NCI-H2196 treated with DMSO at 0.1 percent for 48 hours (cell line): ENCODE measurements around the gene SYK.

Source experiments
- DNase-seq: peaks from one replicate; lab custom pipeline; 2025; ENCODE audit not compliant: unreplicated experiment; lab: John Stamatoyannopoulos, UW

The SYK gene

GRCh38 chr9:90821697-90822096 lies 20.1 kb downstream of the SYK start:
- no peak for DNase-seq

GRCh38 chr9:90822866-90823265 lies 21.2 kb downstream of the SYK start:
- DNase-seq, result no peak

DNA sequence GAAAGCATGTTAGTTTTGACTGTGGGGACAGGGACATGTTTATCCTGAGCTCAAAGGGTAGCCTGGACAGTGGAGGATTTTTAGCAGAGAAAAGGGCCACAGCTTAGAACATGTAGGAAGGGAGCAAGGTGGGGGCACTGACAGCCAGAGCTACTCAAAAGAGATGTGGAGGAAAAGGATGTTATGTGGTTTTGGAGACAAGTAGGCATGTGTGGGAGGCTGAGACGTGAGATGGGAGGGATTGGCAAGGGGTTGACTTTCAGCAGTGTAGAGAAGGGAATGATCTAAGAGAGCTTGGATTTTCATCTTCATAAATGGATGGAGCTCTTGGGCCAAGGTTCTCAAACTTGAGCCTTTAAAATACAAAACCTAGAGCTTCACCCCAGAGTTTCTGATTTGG lies 24.0 kb downstream of the SYK start:
- DNase-seq, result no peak

DNA sequence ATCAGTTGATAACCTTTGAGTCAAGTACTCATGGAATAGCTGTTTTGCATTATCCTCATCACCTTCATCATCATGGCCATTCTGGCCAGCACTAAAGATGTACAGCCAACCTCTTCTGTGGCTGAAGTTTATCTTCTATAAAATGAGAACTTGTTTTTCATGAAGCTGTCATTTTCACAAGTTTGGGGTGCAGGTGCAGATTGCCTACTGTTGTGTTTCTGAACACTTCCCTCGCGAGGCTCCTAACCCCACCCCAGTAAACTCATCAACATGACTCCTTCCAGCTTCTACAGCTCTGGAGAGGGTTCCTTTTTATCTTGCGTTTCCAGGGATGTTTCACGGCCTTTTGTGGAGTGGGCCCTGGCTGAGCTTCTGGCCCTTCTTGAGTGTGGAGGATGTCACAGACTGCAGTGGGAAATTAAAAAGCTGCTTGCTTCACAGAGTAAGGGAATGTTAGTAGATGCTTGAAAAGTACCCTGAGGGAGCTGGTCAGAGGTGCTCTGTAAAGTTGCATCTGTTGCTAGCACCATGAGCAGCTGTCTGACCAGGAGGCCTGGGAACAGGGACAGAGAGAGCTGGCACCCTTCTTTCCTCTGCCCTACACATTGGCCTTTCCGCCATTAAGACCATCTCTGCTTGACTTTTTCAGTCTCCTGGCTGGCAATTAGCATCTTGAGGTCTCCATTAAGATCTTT lies 24.9 kb downstream of the SYK start:
- DNase-seq, result no peak

- DNase-seq, result no peak
These were observed 25.7 kb downstream of the SYK start for GRCh38 chr9:90827181-90827871.

- no peak for DNase-seq
These were observed 28.4 kb downstream of the SYK start for GRCh38 chr9:90830051-90830450.

DNA sequence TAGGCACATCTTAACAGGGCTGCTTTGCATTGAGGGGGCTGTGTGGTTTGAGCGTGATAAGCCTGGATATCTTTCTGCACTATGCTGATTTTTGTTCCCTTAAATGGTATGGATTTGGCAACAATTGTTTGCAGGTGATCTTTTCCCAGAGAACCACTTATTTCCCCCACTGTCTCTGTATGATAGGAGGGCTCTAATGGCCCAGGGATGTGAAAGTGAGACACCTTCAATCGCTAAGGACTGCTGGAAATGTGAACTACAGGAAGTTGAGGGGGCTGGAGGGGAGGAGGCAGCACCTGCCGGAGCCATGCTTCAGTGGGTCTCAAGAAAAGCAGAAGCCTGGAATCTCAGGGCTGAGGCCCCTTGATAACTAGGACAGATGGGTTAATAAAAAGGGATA lies 29.4 kb downstream of the SYK start:
- DNase-seq, result no peak

DNA sequence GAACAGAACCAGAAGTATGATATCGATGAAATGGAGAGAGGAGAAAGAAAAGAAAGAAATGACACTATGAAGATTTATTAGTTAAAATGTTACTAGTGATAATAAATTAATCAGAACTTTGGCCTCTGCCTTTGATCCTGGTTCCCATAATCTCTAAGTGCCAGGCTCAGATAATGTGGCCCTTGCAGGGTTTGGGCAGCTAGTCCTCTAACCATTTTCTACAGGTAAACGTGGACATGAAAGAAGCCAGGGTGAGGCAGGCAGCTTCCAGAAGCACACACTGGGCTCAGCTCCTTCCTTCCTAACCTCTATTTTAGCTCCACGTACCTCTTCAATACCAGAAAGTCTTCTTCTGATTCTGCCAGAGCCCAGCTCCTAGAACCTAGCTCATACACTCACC lies 30.6 kb downstream of the SYK start:
- no peak for DNase-seq

GRCh38 chr9:90834828-90835595 lies 33.4 kb downstream of the SYK start:
- DNase-seq, result peak; percentile 54

DNA sequence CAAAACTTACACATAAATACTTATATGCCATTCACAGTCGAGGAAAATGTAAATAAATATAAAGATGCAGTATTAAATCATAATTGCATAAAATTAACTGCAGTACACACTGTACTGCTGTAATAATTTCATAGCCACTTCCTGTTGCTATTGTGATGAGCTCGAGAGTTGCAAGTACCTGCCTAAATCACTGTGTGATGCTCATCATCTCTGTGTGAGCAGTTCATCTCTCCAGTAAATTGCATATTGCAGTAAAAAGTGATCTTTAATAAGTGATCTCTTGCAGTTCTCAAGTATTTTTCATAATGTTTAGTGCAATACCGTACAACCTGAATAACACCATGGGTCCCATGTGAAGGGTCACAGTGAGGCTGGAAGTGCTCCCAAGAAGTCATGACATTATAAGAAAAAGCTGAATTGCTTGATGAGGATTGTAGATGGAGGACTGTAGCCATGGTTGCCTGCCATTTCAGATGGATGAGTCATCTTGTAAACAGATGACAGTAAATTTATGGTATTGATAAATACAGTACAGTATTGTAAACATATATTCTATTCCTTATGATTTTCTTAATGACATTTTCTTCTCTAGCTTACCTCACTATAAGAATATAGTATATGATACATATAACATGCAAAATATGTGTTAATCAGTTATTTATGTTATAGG lies 34.9 kb downstream of the SYK start:
- no peak for DNase-seq

- no peak for DNase-seq
These were observed 36.5 kb downstream of the SYK start for GRCh38 chr9:90838098-90838497.

DNA sequence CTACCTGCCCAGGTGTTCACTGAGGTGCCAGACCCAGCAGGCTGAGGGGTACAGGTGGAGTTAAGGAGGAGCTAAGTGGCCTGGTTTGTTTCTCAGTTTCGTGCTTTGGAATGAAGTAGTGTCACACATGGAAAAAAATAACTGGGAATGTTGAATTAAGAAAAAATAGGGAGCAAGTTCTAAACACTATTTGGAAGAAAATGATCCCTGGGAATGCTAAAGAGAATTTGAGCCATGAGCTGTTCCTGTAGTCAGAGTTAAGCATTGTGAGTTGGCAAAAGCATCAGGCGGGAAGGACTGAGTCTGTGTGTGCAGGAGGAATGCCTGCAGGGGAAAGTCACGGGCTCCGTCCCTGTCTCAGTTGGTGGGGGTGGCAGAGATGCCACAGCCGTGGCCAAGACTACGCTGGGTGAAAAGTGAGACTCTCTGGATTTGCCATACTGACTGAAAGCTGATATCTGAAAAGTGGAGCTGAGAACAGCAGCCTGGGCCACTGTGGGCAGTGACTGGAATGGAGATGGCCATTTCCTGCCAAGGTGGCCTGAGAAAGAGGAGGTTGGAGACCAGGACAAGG lies 37.0 kb downstream of the SYK start:
- no peak for DNase-seq

- DNase-seq, result no peak
These were observed 37.6 kb downstream of the SYK start for GRCh38 chr9:90839183-90839728.

GRCh38 chr9:90840696-90841095 lies 39.1 kb downstream of the SYK start:
- DNase-seq, result no peak

- no peak for DNase-seq
These were observed 39.6 kb downstream of the SYK start for GRCh38 chr9:90841213-90841612.

DNA sequence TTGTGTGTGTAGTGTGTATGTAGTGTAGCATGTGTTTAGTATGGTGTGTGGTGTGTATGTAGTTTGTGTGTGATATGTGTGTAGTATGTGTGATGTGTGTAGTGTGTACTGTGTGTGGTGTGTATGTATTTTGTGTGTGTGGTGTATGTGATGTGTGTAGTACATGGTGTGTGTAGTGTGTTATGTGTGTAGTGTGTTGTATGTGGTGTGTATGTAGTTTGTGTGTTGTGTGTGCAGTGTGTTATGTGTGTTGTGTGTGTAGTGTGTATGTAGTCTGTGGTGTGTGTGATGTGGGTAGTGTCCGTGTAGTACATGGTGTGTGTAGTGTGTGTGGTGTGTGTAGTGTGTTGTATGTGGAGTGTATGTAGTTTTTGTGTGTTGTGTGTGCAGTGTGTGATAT lies 40.0 kb downstream of the SYK start:
- DNase-seq, result no peak

- no peak for DNase-seq
These were observed 40.7 kb downstream of the SYK start for GRCh38 chr9:90842176-90842777.

DNA sequence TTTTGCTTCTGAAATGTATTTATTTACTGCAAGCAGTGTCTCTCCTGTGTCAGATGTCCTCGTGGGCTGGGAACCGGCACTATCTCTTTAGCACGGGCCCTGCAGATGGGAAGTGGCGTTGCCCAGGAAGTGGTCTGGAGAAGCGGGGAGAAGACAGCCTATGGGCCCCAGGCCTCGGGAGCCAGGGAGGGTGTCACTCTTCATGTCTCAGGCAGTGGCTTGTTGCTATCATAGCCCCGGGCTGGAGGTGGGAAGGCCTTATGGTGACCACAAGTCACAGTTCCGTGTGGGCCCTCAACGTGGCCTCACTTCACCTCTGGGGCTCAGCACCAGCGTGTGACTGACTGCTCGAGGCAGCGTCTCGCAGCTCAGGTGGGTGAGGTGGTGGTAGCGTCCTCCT lies 41.4 kb downstream of the SYK start:
- no peak for DNase-seq

DNA sequence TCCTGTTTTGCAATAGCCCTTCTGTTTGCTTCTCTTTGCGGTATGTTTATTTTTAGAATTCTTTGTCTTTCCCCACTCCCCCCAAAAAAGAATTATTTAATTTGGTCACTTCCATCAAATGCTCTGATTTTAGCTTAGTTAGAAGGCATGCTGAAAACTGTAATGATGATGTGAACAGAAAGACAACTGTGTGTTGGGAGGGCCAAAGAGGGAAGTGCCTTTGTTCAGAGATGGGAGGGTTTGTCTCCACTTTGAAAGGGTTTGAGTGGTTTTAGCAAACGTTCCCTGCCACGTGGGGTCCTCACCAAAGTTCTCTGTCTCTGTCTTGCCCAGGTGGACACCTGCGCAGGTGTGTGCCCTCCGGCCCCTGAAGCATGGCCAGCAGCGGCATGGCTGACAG lies 41.9 kb downstream of the SYK start:
- no peak for DNase-seq

DNA sequence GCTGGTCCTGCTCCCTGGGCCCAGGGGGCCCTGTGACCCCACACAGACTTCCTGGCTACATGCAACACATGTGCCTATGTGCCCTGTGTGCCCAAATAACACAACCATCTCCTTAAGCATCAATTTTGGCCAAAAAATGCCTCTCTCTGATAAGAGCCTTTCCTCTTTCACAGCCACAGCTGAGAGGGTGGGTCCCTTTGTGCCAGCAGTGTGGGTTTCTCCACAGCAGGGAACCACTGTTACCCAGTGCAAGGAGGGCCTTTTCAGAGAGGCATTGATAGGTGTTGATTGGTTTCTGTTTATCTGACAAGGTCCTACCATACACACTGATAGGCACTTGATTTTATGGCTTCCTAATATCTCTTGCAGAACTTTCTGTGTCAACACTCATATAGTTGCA lies 42.7 kb downstream of the SYK start:
- no peak for DNase-seq
